ENCODE data around the gene NF2. TPM values are rescaled to one million over a fixed set of nuclear protein-coding genes. Genes with fewer than 3 reads are reported as not detected.

NF2 gene
- total RNA-seq, 1 donor, result 240 TPM

DNA sequence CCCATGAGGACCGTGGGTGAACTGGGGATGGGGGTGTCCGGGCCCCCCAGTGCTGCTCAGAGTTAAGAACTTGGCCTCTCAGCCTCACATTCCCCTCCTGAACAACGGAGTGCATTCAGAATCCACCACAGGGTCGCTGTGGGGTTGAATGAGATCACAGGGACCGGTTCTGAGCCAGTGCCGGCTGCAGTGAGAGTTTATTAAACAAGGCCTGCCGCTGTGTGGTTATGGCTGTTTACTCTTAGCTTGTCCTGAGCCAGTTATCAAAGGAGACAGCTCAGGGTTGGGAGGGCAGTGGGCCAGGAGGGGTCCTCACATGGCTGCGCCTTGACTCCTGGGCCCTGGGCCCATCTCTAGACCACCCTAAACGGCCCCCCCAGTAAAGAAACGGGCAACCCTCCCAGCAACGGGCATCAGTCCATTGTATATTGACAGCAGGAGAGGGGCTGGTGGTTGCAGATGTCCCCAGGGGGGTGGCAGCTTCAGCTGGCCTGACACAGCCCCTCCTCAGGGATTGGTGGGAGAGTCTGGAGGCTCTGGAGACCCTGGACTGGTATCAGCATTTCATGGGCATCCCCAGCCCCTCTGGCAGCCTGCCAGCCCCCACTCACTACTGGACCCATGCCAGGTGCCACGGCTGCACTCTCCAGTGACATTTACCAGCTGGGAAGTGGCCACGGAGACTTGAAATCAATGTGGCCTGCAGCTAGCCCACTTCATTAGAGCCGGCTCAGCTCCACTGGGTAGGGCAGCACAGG lies 101.3 kb downstream of the NF2 start:
- peak; percentile 40 for DNase-seq (ENCODE audit: low read depth)

DNA sequence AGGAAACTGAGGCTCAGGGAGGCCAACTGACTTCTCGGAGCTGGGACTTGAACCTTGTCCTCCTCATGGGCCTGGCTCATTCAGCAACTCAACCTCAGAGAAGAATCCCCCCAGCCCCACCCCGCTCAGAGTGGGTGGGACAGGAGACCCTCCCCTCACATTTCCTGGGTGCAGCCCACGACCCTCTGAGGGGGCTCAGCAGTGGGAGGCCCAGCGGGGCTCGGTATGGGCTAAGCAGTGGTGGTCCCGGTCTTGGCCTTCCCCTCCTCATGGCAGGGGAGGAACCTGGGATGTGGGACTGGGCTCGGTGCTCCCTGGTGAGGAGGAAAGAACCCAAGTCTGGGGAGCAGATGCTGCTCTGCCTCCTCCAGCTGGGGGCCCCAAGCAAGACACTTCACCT lies 102.2 kb downstream of the NF2 start:
- DNase-seq (ENCODE audit: low read depth), result no peak
- H3K4me3 ChIP-seq (ENCODE audit: low read depth, low read length), result no peak overlapping the region
- TF ChIP-seq CTCF (IDR thresholded peaks at IDR 0.05; ENCODE audit: insufficient read depth, low read depth, low read length), result no peak

More for the DNA sequence above, 101.3 kb downstream of the NF2 start:
- no peak overlapping the region for H3K4me3 ChIP-seq (ENCODE audit: low read depth, low read length)
- no peak for TF ChIP-seq CTCF (IDR thresholded peaks at IDR 0.05; ENCODE audit: insufficient read depth, low read depth, low read length)

DNA sequence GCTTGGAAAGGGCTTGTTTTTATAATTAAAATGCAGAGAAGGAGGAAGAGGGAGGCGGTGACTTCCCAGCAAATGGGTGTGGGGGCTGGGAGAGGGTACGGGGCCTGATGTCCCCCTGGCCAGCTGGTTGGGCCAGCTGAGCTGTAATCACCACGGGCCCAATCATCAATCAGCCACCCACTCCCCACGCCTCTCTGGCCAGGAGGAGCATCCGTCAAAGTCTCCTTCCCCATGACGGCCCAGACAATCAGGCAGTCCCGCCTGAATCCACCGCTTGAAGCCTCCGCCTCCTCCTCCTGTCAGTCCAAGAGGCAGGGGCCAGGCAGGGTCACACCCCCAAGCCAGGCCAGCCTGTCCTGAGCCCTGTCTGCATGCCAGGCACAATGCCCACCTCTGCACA lies 103.1 kb downstream of the NF2 start:
- no peak for TF ChIP-seq CTCF (IDR thresholded peaks at IDR 0.05; ENCODE audit: insufficient read depth, low read depth, low read length)
- H3K4me3 ChIP-seq (ENCODE audit: low read depth, low read length), result no peak overlapping the region
- DNase-seq (ENCODE audit: low read depth), result no peak

GRCh38 chr22:29707010-29707409 lies 103.6 kb downstream of the NF2 start:
- no peak for DNase-seq (ENCODE audit: low read depth)
- no peak overlapping the region for H3K4me3 ChIP-seq (ENCODE audit: low read depth, low read length)
- TF ChIP-seq CTCF (IDR thresholded peaks at IDR 0.05; ENCODE audit: insufficient read depth, low read depth, low read length), result no peak

GRCh38 chr22:29707471-29707870 lies 104.0 kb downstream of the NF2 start:
- DNase-seq (ENCODE audit: low read depth), result no peak
- no peak overlapping the region for H3K4me3 ChIP-seq (ENCODE audit: low read depth, low read length)
- TF ChIP-seq CTCF (IDR thresholded peaks at IDR 0.05; ENCODE audit: insufficient read depth, low read depth, low read length), result no peak

GRCh38 chr22:29710193-29710592 lies 106.8 kb downstream of the NF2 start:
- DNase-seq (ENCODE audit: low read depth), result no peak
- TF ChIP-seq CTCF (IDR thresholded peaks at IDR 0.05; ENCODE audit: insufficient read depth, low read depth, low read length), result no peak
- no peak overlapping the region for H3K4me3 ChIP-seq (ENCODE audit: low read depth, low read length)
